Left lung (tissue), 10 donors: ENCODE results near the gene INPP5D. TPM values are rescaled to one million over a fixed set of nuclear protein-coding genes. Genes with fewer than 3 reads are reported as not detected.

Experiments used
- ATAC-seq: fragments of 200-7000 bp; cut with Tn5 transposase; one replicate; pipeline ENCODE4 v1.9.1; 2020; ENCODE audit warnings: moderate library complexity
- DNase-seq, 4 donors: peaks; one replicate each; pipeline ENCODE4 v3.0.0-alpha.2; 2013 to 2020
- H3K27ac ChIP-seq, 2 donors: fragments of 200-600 bp; sonication (generic) in 1 of 2; one replicate each; pipeline versions ENCODE4 v1.5.0 to v1.8.0; 2020 to 2021
- H3K27me3 ChIP-seq, 2 donors: fragments of 200-600 bp; sonication (generic) in 1 of 2; one replicate each; pipeline versions ENCODE4 v1.5.0 to v1.8.0; 2020 to 2021
- H3K36me3 ChIP-seq, 2 donors: fragments of 200-600 bp; sonication (generic) in 1 of 2; one replicate each; pipeline versions ENCODE4 v1.5.0 to v1.8.0; 2020 to 2021
- H3K4me1 ChIP-seq, 2 donors: fragments of 200-600 bp; one replicate each; pipeline ENCODE4 v1.8.0; 2021
- H3K4me3 ChIP-seq, 2 donors: fragments of 200-600 bp; sonication (generic) in 1 of 2; one replicate each; pipeline versions ENCODE4 v1.5.0 to v1.8.0; 2020 to 2021; ENCODE audit warnings: mild to moderate bottlenecking in 1 of 2
- H3K9me3 ChIP-seq, 2 donors: fragments of 200-600 bp; sonication (generic) in 1 of 2; one replicate each; pipeline versions ENCODE4 v1.5.0 to v1.8.0; 2020 to 2021
- intact Hi-C, 2 donors: fragments of 100-400 bp; cut with DNase I; formaldehyde crosslinking; loops; one replicate each; pipeline versions ENCODE4 v1.11.2 to v1.14.2; 2022
- polyA plus RNA-seq, 6 donors: library from polyadenylated mRNA; unstranded; fragments of 120-200 nt; gene quantifications; one replicate each; pipeline ENCODE4 v1.2.1, GENCODE V29; 2013; ENCODE audit not compliant: insufficient read length in 6 of 6
- total RNA-seq, 2 donors: library from RNA; stranded (reverse); fragmentation: NEBNext Ultra II Directional; extraction: Animal tissue kit (Norgen Biotek cat#: 25700); gene quantifications; one replicate each; pipeline ENCODE4 v1.2.1, GENCODE V29; 2021
- TF ChIP-seq, protein P1 (sequence below), 2 donors: fragments of 200-600 bp; sonication (generic) in 1 of 2; IDR thresholded peaks; one replicate each; pipeline versions ENCODE4 v1.5.0 to v1.8.0; 2021; ENCODE audit warnings: antibody characterized with exemption in 2 of 2
- donor health status: DM: no; HTN: yes; CAD: no.
- donor health status: DM: no; HTN: no; CAD: no.

INPP5D gene
- total and polyA plus RNA-seq, 8 donors: 10.8 to 40.5 (median 15.0) TPM

GRCh38 chr2:233107831-233108300 is 47.7 kb downstream of the INPP5D start:
- ATAC-seq (no peak), DNase-seq (no peak)
- Histone ChIP-seq H3K36me3 (no peaks in the 10 kb centered on the region), H3K4me1 (peaks cover 0 to 8% of the 10 kb centered on the region in 2 donors), H3K4me3 (no peak overlapping the region), H3K27ac (no peak overlapping the region), H3K27me3 (no peaks in the 10 kb centered on the region), H3K9me3 (no peaks in the 10 kb centered on the region)
- TF ChIP-seq, protein P1, sequence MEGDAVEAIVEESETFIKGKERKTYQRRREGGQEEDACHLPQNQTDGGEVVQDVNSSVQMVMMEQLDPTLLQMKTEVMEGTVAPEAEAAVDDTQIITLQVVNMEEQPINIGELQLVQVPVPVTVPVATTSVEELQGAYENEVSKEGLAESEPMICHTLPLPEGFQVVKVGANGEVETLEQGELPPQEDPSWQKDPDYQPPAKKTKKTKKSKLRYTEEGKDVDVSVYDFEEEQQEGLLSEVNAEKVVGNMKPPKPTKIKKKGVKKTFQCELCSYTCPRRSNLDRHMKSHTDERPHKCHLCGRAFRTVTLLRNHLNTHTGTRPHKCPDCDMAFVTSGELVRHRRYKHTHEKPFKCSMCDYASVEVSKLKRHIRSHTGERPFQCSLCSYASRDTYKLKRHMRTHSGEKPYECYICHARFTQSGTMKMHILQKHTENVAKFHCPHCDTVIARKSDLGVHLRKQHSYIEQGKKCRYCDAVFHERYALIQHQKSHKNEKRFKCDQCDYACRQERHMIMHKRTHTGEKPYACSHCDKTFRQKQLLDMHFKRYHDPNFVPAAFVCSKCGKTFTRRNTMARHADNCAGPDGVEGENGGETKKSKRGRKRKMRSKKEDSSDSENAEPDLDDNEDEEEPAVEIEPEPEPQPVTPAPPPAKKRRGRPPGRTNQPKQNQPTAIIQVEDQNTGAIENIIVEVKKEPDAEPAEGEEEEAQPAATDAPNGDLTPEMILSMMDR (IDR thresholded peaks at IDR 0.05): no peak
- intact Hi-C loops: no loop called here

- TF ChIP-seq, protein P1 (IDR thresholded peaks at IDR 0.05): no peak
- no peak for DNase-seq
- no peak overlapping the region for H3K27ac ChIP-seq
- no peaks in the 10 kb centered on the region for H3K36me3 ChIP-seq
- intact Hi-C loops: no loop called here
- no peak for ATAC-seq
- no peaks in the 10 kb centered on the region for H3K9me3 ChIP-seq
- no peak overlapping the region for H3K4me3 ChIP-seq
- peaks cover 0 to 8% of the 10 kb centered on the region in 2 donors for H3K4me1 ChIP-seq
- H3K27me3 ChIP-seq: no peaks in the 10 kb centered on the region
Observed at GRCh38 chr2:233108611-233109490, 48.7 kb downstream of the INPP5D start.

GRCh38 chr2:233111427-233111826 is 51.3 kb downstream of the INPP5D start:
- Histone ChIP-seq H3K27ac (no peak overlapping the region), H3K9me3 (no peaks in the 10 kb centered on the region), H3K27me3 (no peaks in the 10 kb centered on the region), H3K4me1 (peaks cover 0 to 8% of the 10 kb centered on the region in 2 donors), H3K4me3 (no peak overlapping the region), H3K36me3 (no peaks in the 10 kb centered on the region)
- TF ChIP-seq, protein P1 (IDR thresholded peaks at IDR 0.05): no peak
- ATAC-seq: no peak
- intact Hi-C loops: no loop called here
- DNase-seq: no peak

GRCh38 chr2:233112329-233112728 is 52.2 kb downstream of the INPP5D start:
- TF ChIP-seq, protein P1 (IDR thresholded peaks at IDR 0.05): no peak
- no peaks in the 10 kb centered on the region for H3K27me3 ChIP-seq
- no peaks in the 10 kb centered on the region for H3K9me3 ChIP-seq
- ATAC-seq (no peak), DNase-seq (no peak)
- H3K4me3 ChIP-seq: no peak overlapping the region
- H3K36me3 ChIP-seq: no peaks in the 10 kb centered on the region
- intact Hi-C loops: no loop called here
- H3K4me1 ChIP-seq: peaks cover 0 to 16% of the 10 kb centered on the region in 2 donors
- H3K27ac ChIP-seq: no peak overlapping the region

GRCh38 chr2:233112776-233113452 is 52.8 kb downstream of the INPP5D start:
- no peak for ATAC-seq
- H3K36me3 ChIP-seq: no peaks in the 10 kb centered on the region
- H3K4me3 ChIP-seq: no peak overlapping the region
- H3K9me3 ChIP-seq: no peaks in the 10 kb centered on the region
- no peaks in the 10 kb centered on the region for H3K27me3 ChIP-seq
- no peak for DNase-seq
- peaks cover 0 to 19% of the 10 kb centered on the region in 2 donors for H3K4me1 ChIP-seq
- intact Hi-C loops: no loop called here
- H3K27ac ChIP-seq: no peak overlapping the region
- TF ChIP-seq, protein P1 (IDR thresholded peaks at IDR 0.05): no peak
